ENCODE data around the gene IGF2.

GRCh38 chr11:2134022-2135010, 4.9 kb downstream of the IGF2 start:
- TF ChIP-seq SP1 (CRISPR knock-in tag; conservative IDR thresholded peaks at IDR 0.05), result no peak
- TF ChIP-seq NR1H2 (CRISPR knock-in tag; IDR thresholded peaks at IDR 0.05), result no peak
- TF ChIP-seq TEAD4 (CRISPR knock-in tag; IDR thresholded peaks at IDR 0.05), result no peak
- no peak for TF ChIP-seq TP53 (CRISPR knock-in tag; IDR thresholded peaks at IDR 0.05)
